SH-SY5Y (cell line): ENCODE measurements around the gene CSNK1A1L.

ENCODE experiments used
- GATA2 ChIP-seq: IDR thresholded peaks from 2 replicates; pipeline ENCODE4 v1.6.1; 2011; ENCODE audit warnings: mild to moderate bottlenecking, low read depth, low read length
- GATA3 ChIP-seq: IDR thresholded peaks from 2 replicates; pipeline ENCODE4 v1.6.1; 2011; ENCODE audit warnings: low read depth, mild to moderate bottlenecking, low read length, moderate library complexity

DNA sequence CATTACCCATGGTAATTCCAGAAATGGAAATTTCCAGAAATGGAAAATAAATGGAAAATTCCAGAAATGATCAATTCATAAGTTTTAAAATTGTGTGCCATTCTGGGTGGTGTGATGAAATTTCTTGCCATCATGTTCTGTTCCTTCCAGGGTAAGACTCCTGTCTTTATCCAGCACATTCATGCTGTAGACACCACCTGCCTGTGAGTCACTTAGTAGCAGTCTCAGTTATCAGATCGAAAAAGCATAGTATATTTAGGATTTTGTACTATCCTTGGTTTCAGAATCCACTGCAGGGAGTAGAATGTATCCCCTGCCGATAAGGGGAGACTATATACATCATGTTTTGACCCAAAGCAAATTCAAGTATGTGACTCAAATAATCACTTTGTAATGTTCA, 26.7 kb upstream of the CSNK1A1L start:
- TF ChIP-seq GATA3 (no peak), GATA2 (no peak)
